ENCODE results near the gene PDGFRB. TPM values are rescaled to one million over a fixed set of nuclear protein-coding genes. Genes with fewer than 3 reads are reported as not detected.
A peak's percentile ranks its signal among the peaks of the same experiment; 100 is the strongest.

PDGFRB gene
- total RNA-seq, 1 donor = 531 TPM

DNA sequence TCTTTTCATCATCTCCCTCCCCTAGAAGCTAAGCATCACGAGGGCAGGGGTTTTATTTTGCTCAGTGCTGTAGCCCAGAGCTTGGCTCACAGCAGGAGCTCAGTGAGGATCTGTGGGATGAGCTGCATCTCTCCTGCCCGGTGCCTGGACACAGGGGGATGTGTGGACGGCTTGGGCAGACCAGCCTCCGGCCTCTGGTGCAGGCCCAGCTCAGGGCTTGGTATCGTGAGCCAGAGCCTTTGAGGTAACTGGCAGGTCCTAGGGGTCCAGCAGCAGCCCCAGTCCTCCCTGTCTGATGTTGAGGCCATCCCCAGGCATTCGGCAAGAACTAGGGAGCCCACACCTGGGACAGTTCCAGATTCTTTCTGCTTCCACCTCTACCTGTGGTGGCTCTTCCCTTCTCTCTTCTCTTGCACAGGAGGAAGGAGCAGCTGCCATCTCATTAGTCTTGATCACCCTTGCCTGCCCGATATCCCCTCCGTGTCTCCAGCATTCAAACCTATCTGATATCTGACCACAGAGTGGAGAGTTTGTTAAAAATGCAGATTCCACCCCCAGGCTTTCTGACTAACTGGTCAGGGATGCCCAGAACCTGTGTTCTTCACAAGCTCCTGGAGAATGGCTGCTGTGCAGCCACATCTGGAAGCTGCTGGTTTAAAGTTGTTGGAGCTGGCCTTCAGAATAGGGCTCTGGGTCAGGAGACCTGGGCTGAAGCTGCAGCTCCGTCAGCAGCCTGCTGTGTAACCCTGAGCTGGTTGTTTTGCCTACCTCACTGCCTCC, 26.3 kb upstream of the PDGFRB start:
- Histone ChIP-seq H2AFZ (ENCODE audit: low read length) (no peak overlapping the region), H3K79me2 (ENCODE audit: insufficient read depth, low read length) (no peaks in the 10 kb centered on the region), H3K27ac (ENCODE audit: low read depth, low read length) (no peak overlapping the region), H3K4me2 (ENCODE audit: insufficient read depth, low read length) (no peak overlapping the region), H3K4me3 (ENCODE audit: insufficient read depth, low read length) (no peak overlapping the region), H3K27me3 (ENCODE audit: insufficient read depth, low read length) (no peaks in the 10 kb centered on the region), H4K20me1 (ENCODE audit: insufficient read depth, low read length) (no peaks in the 10 kb centered on the region), H3K36me3 (ENCODE audit: insufficient read depth, low read length) (no peaks in the 10 kb centered on the region), H3K9me3 (ENCODE audit: low read depth, low read length) (no peaks in the 10 kb centered on the region), H3K4me1 (ENCODE audit: insufficient read depth, low read length) (peaks cover 7% of the 10 kb centered on the region)
- no peak for DNase-seq (ENCODE audit: insufficient read length, low spot score, missing footprints)
- TF ChIP-seq, protein P1, sequence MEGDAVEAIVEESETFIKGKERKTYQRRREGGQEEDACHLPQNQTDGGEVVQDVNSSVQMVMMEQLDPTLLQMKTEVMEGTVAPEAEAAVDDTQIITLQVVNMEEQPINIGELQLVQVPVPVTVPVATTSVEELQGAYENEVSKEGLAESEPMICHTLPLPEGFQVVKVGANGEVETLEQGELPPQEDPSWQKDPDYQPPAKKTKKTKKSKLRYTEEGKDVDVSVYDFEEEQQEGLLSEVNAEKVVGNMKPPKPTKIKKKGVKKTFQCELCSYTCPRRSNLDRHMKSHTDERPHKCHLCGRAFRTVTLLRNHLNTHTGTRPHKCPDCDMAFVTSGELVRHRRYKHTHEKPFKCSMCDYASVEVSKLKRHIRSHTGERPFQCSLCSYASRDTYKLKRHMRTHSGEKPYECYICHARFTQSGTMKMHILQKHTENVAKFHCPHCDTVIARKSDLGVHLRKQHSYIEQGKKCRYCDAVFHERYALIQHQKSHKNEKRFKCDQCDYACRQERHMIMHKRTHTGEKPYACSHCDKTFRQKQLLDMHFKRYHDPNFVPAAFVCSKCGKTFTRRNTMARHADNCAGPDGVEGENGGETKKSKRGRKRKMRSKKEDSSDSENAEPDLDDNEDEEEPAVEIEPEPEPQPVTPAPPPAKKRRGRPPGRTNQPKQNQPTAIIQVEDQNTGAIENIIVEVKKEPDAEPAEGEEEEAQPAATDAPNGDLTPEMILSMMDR (IDR thresholded peaks at IDR 0.05; ENCODE audit: extremely low read depth, low read depth, low read length) = no peak

DNA sequence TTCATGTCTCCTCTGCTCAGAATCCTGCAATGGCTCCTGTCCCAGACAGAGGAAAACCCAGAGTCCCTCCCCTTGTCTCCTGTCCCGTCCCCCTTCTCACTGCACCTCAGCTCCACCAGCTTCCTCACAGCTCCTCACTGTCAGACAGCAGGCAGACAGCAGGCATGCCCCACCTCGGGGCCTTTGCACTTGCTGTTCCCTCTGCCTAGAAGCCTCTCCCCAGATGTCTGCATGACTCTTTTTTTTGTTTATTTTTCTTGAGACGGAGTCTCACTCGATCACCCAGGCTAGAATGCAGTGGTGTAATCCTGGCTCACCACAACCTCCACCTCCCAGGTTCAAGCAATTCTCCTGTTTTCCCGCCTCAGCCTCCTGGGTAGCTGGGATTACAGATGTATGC, 25.4 kb upstream of the PDGFRB start:
- H4K20me1 ChIP-seq (ENCODE audit: insufficient read depth, low read length) = no peaks in the 10 kb centered on the region
- H3K4me2 ChIP-seq (ENCODE audit: insufficient read depth, low read length) = no peak overlapping the region
- TF ChIP-seq, protein P1 (IDR thresholded peaks at IDR 0.05; ENCODE audit: extremely low read depth, low read depth, low read length) = no peak
- no peak overlapping the region for H3K4me3 ChIP-seq (ENCODE audit: insufficient read depth, low read length)
- peak overlapping the region; percentile 81 for H2AFZ ChIP-seq (ENCODE audit: low read length)
- H3K4me1 ChIP-seq (ENCODE audit: insufficient read depth, low read length) = peaks cover 7% of the 10 kb centered on the region
- H3K27me3 ChIP-seq (ENCODE audit: insufficient read depth, low read length) = no peaks in the 10 kb centered on the region
- H3K27ac ChIP-seq (ENCODE audit: low read depth, low read length) = no peak overlapping the region
- no peaks in the 10 kb centered on the region for H3K36me3 ChIP-seq (ENCODE audit: insufficient read depth, low read length)
- no peaks in the 10 kb centered on the region for H3K79me2 ChIP-seq (ENCODE audit: insufficient read depth, low read length)
- H3K9me3 ChIP-seq (ENCODE audit: low read depth, low read length) = no peaks in the 10 kb centered on the region
- DNase-seq (ENCODE audit: insufficient read length, low spot score, missing footprints) = no peak

DNA sequence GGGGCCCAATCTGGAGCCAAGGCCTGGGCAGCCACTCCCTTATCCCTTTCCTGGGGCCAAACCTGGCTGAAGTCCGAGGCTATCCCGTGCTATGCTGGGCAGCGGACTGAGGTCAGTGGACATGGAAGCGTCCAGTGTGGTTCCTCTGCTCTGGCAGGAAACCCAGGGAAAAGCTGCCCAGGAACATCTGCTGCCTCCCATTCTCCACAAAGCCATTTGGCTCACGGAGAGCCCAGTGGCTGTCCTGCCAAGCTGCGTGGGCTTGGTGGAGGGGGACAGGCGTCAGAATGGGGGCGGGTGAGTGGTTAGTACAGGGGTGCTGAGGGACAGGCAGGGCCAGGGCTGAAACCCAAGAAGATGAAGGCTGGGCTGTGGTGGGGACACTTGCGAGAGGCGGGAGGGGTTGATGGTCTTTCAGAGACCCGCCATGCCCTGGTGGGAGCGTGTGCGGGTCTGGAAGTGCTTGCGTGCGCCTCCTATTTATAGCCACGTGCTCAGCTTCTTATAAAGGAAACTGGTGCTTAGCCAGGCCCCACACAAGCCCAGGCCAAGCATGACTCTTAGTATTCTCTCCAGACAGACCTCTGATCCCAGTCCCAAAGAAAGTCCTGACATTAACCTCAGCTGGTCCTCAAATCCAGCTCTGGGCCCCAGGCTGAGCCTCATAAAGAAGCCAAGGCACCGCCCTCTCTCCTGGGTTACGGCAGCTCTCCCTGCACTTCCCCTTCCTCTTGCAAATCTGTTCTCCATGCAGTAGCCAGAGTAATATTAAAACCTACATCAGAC, 24.8 kb upstream of the PDGFRB start:
- no peak overlapping the region for H3K4me2 ChIP-seq (ENCODE audit: insufficient read depth, low read length)
- TF ChIP-seq, protein P1 (IDR thresholded peaks at IDR 0.05; ENCODE audit: extremely low read depth, low read depth, low read length) = no peak
- no peaks in the 10 kb centered on the region for H3K79me2 ChIP-seq (ENCODE audit: insufficient read depth, low read length)
- H4K20me1 ChIP-seq (ENCODE audit: insufficient read depth, low read length) = no peaks in the 10 kb centered on the region
- no peaks in the 10 kb centered on the region for H3K9me3 ChIP-seq (ENCODE audit: low read depth, low read length)
- no peaks in the 10 kb centered on the region for H3K36me3 ChIP-seq (ENCODE audit: insufficient read depth, low read length)
- H3K4me1 ChIP-seq (ENCODE audit: insufficient read depth, low read length) = peaks cover 7% of the 10 kb centered on the region
- H3K27ac ChIP-seq (ENCODE audit: low read depth, low read length) = no peak overlapping the region
- H3K4me3 ChIP-seq (ENCODE audit: insufficient read depth, low read length) = no peak overlapping the region
- H3K27me3 ChIP-seq (ENCODE audit: insufficient read depth, low read length) = no peaks in the 10 kb centered on the region
- DNase-seq (ENCODE audit: insufficient read length, low spot score, missing footprints) = peak; percentile 90
- peak overlapping the region; percentile 81 for H2AFZ ChIP-seq (ENCODE audit: low read length)

DNA sequence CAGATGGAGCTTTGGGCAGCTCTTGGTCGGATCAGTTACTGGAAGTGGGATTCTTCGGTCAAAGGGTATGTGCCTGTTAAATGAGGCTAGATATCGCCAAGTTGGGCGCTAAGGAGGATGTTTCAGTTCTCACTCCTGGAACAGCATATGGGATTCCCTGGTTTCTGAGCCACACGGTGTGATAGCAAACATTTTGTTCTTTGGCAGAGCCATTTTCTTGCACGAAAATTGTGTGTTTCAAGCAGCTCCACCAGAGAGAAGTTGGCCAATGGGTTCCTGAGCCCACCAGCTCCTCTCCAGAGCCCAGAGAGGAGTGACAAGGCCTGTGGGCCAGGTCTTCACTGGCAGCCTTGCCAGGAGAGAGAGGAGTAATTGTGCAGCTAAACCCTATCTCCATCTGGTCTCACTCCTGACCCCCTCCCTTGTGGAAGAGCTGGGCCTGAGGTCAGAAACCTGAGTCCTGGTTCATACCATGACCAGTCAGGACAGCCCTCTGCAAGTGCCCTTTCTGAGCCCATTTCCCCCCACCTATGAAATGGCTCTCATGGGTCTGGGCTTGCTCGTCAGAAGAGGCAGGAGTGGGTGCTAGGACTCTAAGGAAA, 23.5 kb upstream of the PDGFRB start:
- Histone ChIP-seq H3K79me2 (ENCODE audit: insufficient read depth, low read length) (no peaks in the 10 kb centered on the region), H3K27ac (ENCODE audit: low read depth, low read length) (no peak overlapping the region), H3K9me3 (ENCODE audit: low read depth, low read length) (no peaks in the 10 kb centered on the region), H3K27me3 (ENCODE audit: insufficient read depth, low read length) (no peaks in the 10 kb centered on the region), H3K4me2 (ENCODE audit: insufficient read depth, low read length) (no peak overlapping the region), H3K4me1 (ENCODE audit: insufficient read depth, low read length) (peaks cover 7% of the 10 kb centered on the region), H4K20me1 (ENCODE audit: insufficient read depth, low read length) (no peaks in the 10 kb centered on the region), H2AFZ (ENCODE audit: low read length) (no peak overlapping the region), H3K4me3 (ENCODE audit: insufficient read depth, low read length) (no peak overlapping the region), H3K36me3 (ENCODE audit: insufficient read depth, low read length) (no peaks in the 10 kb centered on the region)
- no peak for DNase-seq (ENCODE audit: insufficient read length, low spot score, missing footprints)
- TF ChIP-seq, protein P1 (IDR thresholded peaks at IDR 0.05; ENCODE audit: extremely low read depth, low read depth, low read length) = no peak
